PC-3 (cell line): ENCODE measurements around the gene FTL. TPM values are rescaled to one million over a fixed set of nuclear protein-coding genes. Genes with fewer than 3 reads are reported as not detected.

Experiments used
- ATAC-seq: fragments of 200-7000 bp; cut with Tn5 transposase; 2 replicates; pipeline ENCODE4 v1.9.1; 2020; ENCODE audit warnings: mild to moderate bottlenecking, moderate library complexity
- BruUV-seq: library from RNA; stranded (reverse); fragments of 400-500 nt; replicated peaks from 2 replicates; lab custom pipeline; 2021; lab: Mats Ljungman, UMichigan
- CTCF ChIA-PET: fragments of 300-600 bp; sonication (Branson Sonifier 250); formaldehyde crosslinking; loops from one replicate; lab custom pipeline; 2022; ENCODE audit warnings: antibody characterized with exemption; lab: Charles Lee
- POLR2A ChIA-PET: fragments of 300-600 bp; sonication (Branson Sonifier 250); formaldehyde crosslinking; loops from one replicate; lab custom pipeline; 2022; ENCODE audit warnings: antibody characterized with exemption; ENCODE audit not compliant: unreplicated experiment; lab: Charles Lee
- DNase-seq: peaks from one replicate; pipeline ENCODE4 v3.0.0-alpha.2; 2015
- H2AFZ ChIP-seq: fragments of 300-600 bp; sonication (generic); 2 replicates; pipeline ENCODE4 v1.6.0; 2016; ENCODE audit warnings: antibody characterized with exemption, low read length
- H3F3A ChIP-seq: fragments of 300-600 bp; sonication (generic); one replicate; pipeline ENCODE4 v1.6.0; 2017; ENCODE audit warnings: antibody characterized with exemption, low read length, control low read depth, mild to moderate bottlenecking; ENCODE audit not compliant: unreplicated experiment
- H3K27ac ChIP-seq: fragments of 300-600 bp; sonication (generic); 2 replicates; pipeline ENCODE4 v1.5.1; 2016; ENCODE audit warnings: mild to moderate bottlenecking, low read length
- H3K27me3 ChIP-seq: fragments of 300-600 bp; sonication (generic); 2 replicates; pipeline ENCODE4 v1.6.1; 2016; ENCODE audit warnings: low read length, mixed read lengths
- H3K36me3 ChIP-seq: fragments of 300-600 bp; sonication (generic); 2 replicates; pipeline ENCODE4 v1.6.1; 2016; ENCODE audit warnings: low read depth, mixed run types, low read length, mixed read lengths
- H3K4me1 ChIP-seq: fragments of 300-600 bp; sonication (generic); 2 replicates; pipeline ENCODE4 v1.5.1; 2016; ENCODE audit warnings: low read length; ENCODE audit not compliant: insufficient read depth
- H3K4me2 ChIP-seq: fragments of 300-600 bp; sonication (generic); 2 replicates; pipeline ENCODE4 v1.6.0; 2016; ENCODE audit warnings: low read length
- H3K4me3 ChIP-seq: fragments of 300-600 bp; sonication (generic); 2 replicates; pipeline ENCODE4 v1.5.1; 2016; ENCODE audit warnings: mild to moderate bottlenecking, low read length, mixed read lengths
- H3K79me2 ChIP-seq: fragments of 300-600 bp; sonication (generic); 2 replicates; pipeline ENCODE4 v1.6.1; 2017; ENCODE audit warnings: low read length, mixed read lengths
- H3K9ac ChIP-seq: fragments of 300-600 bp; sonication (generic); 2 replicates; pipeline ENCODE4 v1.6.0; 2016; ENCODE audit warnings: mild to moderate bottlenecking, low read length
- H3K9me2 ChIP-seq: fragments of 300-600 bp; sonication (generic); replicated peaks from 2 replicates; pipeline ENCODE4 v1.6.1; 2016; ENCODE audit warnings: mixed run types, low read length, mixed read lengths
- H3K9me3 ChIP-seq: fragments of 300-600 bp; sonication (generic); 2 replicates; pipeline ENCODE4 v1.6.1; 2016; ENCODE audit warnings: low read length, mixed read lengths
- H4K20me1 ChIP-seq: fragments of 300-600 bp; sonication (generic); 2 replicates; pipeline ENCODE4 v1.6.1; 2016; ENCODE audit warnings: low read length, mixed read lengths
- CTCF ChIP-seq: fragments of 300-600 bp; sonication (generic); conservative IDR thresholded peaks from 2 replicates; pipeline ENCODE4 v1.5.1; 2017; ENCODE audit warnings: antibody characterized with exemption, low read depth, mild to moderate bottlenecking, low read length
- EZH2 ChIP-seq: fragments of 300-600 bp; sonication (generic); IDR thresholded peaks from one replicate; pipeline ENCODE4 v1.6.1; 2017; ENCODE audit warnings: antibody characterized with exemption, mild to moderate bottlenecking, low read length; ENCODE audit not compliant: unreplicated experiment
- EZH2phosphoT487 ChIP-seq: fragments of 300-600 bp; sonication (generic); IDR thresholded peaks from 2 replicates; pipeline ENCODE4 v1.6.1; 2018; ENCODE audit warnings: mild to moderate bottlenecking, antibody characterized with exemption, low read length, borderline replicate concordance
- intact Hi-C: fragments of 100-400 bp; cut with micrococcal nuclease; formaldehyde crosslinking; loops from 2 replicates; pipeline ENCODE4 v1.9.0; 2023
- total RNA-seq: library from RNA; depleted of rRNA; stranded (reverse); fragments of >200 nt; gene quantifications from 2 replicates; pipeline ENCODE4 v1.2.3, GENCODE V29; 2014

The FTL gene
- total RNA-seq, 1 experiment from 2014 or later, result 1,109 TPM

GRCh38 chr19:49011194-49011593, 46.1 kb downstream of the FTL start:
- no peak overlapping the region for H2AFZ ChIP-seq
- H3F3A ChIP-seq, result no peaks in the 10 kb centered on the region
- no TSS peak for BruUV-seq
- ChIA-PET POLR2A (no interaction called here), CTCF (no interaction called here)
- no peaks in the 10 kb centered on the region for H3K9me3 ChIP-seq
- H3K27ac ChIP-seq, result no peak overlapping the region
- H3K4me1 ChIP-seq, result no peaks in the 10 kb centered on the region
- ATAC-seq (no peak), DNase-seq (no peak)
- intact Hi-C loops, result no loop called here
- H4K20me1 ChIP-seq, result no peaks in the 10 kb centered on the region
- H3K9ac ChIP-seq, result no peak overlapping the region
- H3K79me2 ChIP-seq, result no peaks in the 10 kb centered on the region
- H3K4me3 ChIP-seq, result no peak overlapping the region
- no peak overlapping the region for H3K4me2 ChIP-seq
- no peaks in the 10 kb centered on the region for H3K9me2 ChIP-seq
- TF ChIP-seq EZH2phosphoT487, result no peak
- TF ChIP-seq CTCF, result no peak
- TF ChIP-seq EZH2, result no peak
- H3K36me3 ChIP-seq, result peaks cover 3% of the 10 kb centered on the region; the same call in 1 of the 2 replicates
- H3K27me3 ChIP-seq, result no peaks in the 10 kb centered on the region

DNA sequence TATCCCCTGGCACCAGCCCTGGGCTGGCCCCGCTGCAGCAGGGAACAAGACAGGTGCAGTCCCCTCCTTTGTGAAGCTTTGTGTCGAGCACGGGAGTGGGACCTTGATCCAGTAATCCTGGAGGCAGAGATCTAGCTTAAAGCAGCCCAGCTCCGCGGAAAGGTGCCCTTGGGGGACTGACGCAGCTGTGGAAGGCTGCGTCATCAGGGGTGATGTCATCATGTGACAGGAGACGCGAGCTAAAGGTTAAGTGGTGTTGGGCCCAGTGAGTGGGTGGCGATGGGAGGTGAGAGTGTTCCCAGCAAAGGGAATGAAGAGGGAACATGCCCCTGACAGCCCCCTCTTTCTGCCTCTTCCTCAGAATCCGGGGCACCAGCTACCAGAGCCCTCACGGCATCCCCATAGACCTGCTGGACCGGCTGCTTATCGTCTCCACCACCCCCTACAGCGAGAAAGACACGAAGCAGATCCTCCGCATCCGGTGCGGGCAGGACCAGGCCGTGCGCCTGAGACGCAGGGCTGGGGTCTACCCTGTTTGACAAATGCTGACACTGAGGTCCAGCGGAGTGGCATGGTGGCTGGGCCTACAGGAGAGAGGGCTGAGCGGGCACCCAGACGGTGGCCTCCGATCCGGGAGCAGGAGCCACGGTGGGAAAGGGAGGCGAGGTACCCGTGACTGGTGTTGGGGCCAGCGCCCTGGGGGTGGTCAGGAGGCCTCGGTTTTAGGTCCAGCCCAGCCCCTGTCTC, 49.2 kb downstream of the FTL start:
- no peaks in the 10 kb centered on the region for H3K9me3 ChIP-seq
- no peaks in the 10 kb centered on the region for H3K9me2 ChIP-seq
- POLR2A ChIA-PET, result no interaction called here
- no peak for DNase-seq
- H3K4me1 ChIP-seq, result peaks cover 7% of the 10 kb centered on the region; the same call in 1 of the 2 replicates
- no peaks in the 10 kb centered on the region for H4K20me1 ChIP-seq
- H3K4me2 ChIP-seq, result no peak overlapping the region
- intact Hi-C loops, result no loop called here
- H3K27me3 ChIP-seq, result no peaks in the 10 kb centered on the region
- no peak overlapping the region for H3K27ac ChIP-seq
- no peaks in the 10 kb centered on the region for H3F3A ChIP-seq
- H2AFZ ChIP-seq, result no peak overlapping the region
- no TSS peak for BruUV-seq
- no peak overlapping the region for H3K9ac ChIP-seq
- no peak overlapping the region for H3K4me3 ChIP-seq
- CTCF ChIA-PET, result no interaction called here
- peaks cover 3% of the 10 kb centered on the region; the same call in 1 of the 2 replicates for H3K36me3 ChIP-seq
- H3K79me2 ChIP-seq, result no peaks in the 10 kb centered on the region
- TF ChIP-seq EZH2, result no peak
- no peak for TF ChIP-seq EZH2phosphoT487
- TF ChIP-seq CTCF, result no peak
- ATAC-seq, result no peak

GRCh38 chr19:49014870-49015255, 49.8 kb downstream of the FTL start:
- Histone ChIP-seq H3K4me2 (no peak overlapping the region), H3K79me2 (no peaks in the 10 kb centered on the region), H3K9ac (no peak overlapping the region), H3K4me1 (peaks cover 10% of the 10 kb centered on the region; the same call in 1 of the 2 replicates), H3F3A (no peaks in the 10 kb centered on the region), H3K36me3 (no peaks in the 10 kb centered on the region), H3K9me3 (no peaks in the 10 kb centered on the region), H4K20me1 (no peaks in the 10 kb centered on the region), H3K27ac (no peak overlapping the region), H3K4me3 (no peak overlapping the region), H3K9me2 (no peaks in the 10 kb centered on the region), H3K27me3 (no peaks in the 10 kb centered on the region), H2AFZ (no peak overlapping the region)
- intact Hi-C loops, result no loop called here
- DNase-seq (no peak), ATAC-seq (no peak)
- CTCF ChIA-PET, result no interaction called here
- BruUV-seq, result no TSS peak
- POLR2A ChIA-PET, result no interaction called here
- TF ChIP-seq EZH2, result no peak
- TF ChIP-seq EZH2phosphoT487, result no peak
- TF ChIP-seq CTCF, result no peak
